SK-N-MC (cell line): ENCODE data around the gene IL23A.

Experiments
- EZH2 ChIP-seq: fragments of 200-600 bp; sonication (generic); IDR thresholded peaks from one replicate; pipeline ENCODE4 v1.6.1; 2017; ENCODE audit warnings: antibody characterized with exemption
- POLR2AphosphoS5 ChIP-seq: IDR thresholded peaks from 2 replicates; pipeline ENCODE4 v1.6.1; 2012; ENCODE audit warnings: mild to moderate bottlenecking, low read depth, low read length, borderline replicate concordance

- no peak for TF ChIP-seq POLR2AphosphoS5
- no peak for TF ChIP-seq EZH2
Measured at GRCh38 chr12:56333197-56333678, 5.4 kb upstream of the IL23A start.
